ENCODE data around the gene WWTR1.

Gene WWTR1

DNA sequence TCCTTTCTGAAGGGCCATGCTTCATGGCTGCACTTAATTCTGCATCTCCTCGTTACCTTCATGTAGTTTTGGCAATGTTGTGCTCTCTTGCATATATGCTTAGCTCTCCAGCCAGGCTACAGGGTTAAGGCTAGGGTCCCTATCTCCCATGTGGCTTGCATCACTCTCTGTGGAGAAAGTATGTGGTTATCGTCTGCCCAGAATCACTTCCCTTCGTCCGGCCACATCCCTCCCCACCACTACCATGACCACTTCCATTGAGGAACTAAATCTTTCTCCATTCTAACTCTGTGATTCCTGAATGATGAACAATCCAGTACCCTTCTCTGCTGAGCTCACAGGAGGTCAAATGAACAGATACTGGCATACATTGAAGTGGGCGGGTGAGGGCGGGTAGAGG lies 34.0 kb downstream of the WWTR1 start:
- DNase-seq (ENCODE audit: low read depth) = no peak

DNA sequence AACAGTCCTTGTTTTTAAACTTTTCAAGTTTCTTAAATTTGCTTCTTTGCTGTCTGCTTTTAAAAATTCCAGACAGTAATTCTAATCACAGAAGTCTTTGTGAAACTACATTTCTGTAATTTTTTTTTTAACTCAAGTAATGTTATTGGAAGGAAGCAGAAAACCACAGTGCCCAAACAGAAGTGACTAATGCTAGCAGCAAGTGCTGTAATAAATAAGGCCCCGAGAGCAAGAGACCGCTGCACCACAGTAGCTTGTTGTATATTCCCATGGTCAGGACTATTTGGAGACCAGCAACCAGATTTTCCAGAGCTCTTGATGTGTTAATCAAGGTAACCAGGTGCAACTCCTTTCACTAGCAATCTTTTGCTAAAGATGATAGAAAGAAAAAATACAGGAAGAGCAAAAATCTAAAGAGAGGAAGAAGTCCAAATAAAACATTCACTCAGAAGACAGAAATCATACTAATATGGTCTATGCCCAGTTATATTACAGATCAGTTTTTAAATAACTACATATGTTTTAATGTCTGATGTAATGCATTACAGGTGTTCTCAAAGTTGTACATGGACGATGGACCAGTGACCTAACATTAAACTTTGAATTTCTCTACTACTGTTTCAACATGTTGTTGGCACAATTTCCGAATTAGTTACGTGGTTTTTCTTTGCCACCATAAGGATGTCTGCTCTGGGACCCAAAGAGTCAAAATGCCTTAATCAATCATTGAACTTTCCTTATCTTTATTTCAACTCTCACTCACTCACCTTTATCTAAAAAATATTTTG lies 36.4 kb downstream of the WWTR1 start:
- DNase-seq (ENCODE audit: low read depth) = no peak

DNA sequence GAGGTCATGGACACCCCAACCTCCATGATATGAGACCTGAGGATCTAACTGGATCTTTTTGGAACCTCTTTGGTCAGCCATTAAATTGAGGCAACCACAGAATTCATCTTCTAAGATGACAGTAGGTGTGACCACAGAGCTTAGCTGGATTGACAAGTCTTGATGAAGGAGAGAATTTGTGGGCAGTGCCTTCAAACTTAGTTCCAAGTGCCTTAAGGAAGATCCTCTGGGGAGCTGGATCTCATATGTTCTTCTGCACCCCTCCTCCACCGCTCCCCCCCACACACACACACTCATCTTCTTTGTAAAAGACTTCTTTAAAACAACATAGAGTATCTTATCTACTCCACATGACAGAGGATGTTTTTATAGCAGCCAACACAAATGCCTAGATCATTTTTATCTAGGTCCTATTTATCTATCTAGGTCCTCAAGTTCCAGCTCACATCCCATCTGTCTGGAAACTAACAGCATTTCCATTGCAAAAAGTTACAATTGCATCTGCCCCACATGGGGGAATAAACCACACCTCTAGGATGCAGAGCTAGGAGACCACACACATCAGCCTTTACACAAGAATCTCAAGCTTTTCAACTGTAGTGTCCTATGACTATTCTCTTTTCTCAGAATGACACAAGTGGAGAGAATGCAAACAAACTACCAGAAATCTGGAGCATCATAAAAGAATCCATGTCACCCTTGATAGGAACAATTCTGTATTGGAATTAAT lies 37.4 kb downstream of the WWTR1 start:
- DNase-seq (ENCODE audit: low read depth) = no peak

DNA sequence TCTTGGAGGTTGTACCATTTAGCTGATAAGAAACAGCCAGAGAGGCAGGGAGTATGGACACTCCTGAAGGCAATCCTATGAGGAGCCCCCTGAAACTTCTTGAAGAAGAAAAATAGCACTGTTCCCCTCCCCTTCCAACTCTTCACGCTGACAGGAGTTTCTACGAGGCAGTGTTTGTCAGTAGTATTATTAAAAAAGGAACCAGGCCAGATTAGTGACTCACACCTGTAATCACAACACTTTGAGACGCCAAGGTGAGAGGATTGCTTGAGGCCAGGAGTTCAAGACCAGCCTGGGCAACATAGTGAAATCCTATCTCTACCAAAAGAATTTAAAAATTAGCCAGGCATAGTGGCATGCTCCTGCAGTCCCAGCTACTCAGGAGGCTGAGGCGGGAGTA lies 38.7 kb downstream of the WWTR1 start:
- DNase-seq (ENCODE audit: low read depth) = no peak

DNA sequence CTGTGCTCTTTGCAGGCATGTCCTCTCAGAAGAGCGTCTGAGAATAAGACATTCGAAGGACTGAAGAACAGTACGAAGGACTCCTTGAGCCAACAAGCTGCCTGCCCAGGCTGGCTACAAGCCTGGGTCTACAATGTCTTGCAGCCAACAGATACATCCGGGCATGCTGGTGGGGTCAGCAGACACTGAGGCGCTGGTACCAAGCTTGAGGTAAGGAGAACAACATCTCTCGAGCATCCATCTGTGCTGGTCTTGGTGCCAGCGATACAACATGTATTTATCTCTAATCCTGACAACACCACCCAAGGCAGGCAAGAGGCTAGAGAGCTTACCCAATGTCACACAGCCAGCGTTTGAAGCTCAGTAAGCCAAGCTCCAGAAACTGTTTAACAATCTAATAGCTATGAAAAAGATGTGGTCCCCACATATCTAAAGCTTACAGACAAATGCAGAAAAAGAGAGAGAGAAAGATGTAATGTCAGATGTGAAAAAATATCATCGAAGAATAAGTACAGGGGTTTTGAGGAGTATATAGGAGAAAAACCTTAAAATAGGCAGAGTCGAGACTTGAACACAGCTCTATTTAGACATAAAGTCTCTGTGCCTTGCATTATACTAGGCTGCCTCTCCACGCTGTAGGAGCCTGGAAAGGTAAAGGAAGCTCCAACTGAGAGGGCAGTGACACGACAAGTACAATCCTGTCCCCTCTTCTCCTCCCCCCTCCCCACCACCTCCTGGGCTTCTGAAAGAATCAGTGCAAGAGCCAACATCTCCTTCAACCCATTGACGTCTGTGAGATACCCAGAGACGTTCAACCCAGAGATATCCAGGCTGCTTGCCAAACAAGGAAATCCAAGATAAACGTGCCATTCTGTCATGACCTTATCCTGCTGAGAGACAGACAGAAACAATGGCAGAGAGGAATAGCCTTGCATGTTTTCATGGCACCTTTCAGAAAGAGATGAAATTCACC lies 39.4 kb downstream of the WWTR1 start:
- DNase-seq (ENCODE audit: low read depth) = no peak

DNA sequence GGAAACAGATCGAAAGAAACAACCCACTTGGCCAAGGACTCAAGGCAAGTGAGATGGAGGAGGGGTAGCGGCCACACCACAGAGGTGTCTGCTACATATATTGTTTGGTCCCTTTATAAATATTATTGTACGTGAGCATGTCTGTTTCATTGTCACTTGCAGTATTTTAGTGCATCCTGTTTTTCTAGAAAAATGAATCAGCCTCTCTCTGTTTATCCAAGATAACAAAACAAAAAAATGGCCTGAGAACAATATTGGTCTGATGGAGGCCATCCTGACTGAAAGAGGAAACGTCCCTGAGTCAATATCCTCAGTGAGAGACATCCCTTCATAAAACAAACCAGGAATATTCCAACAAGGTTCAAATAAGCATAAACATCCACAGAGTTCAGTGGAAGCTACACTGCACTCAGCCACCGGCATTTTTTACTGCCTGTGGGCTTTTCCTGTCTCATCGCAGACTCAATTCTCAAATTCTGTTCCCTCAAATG lies 42.0 kb downstream of the WWTR1 start:
- no peak for DNase-seq (ENCODE audit: low read depth)

DNA sequence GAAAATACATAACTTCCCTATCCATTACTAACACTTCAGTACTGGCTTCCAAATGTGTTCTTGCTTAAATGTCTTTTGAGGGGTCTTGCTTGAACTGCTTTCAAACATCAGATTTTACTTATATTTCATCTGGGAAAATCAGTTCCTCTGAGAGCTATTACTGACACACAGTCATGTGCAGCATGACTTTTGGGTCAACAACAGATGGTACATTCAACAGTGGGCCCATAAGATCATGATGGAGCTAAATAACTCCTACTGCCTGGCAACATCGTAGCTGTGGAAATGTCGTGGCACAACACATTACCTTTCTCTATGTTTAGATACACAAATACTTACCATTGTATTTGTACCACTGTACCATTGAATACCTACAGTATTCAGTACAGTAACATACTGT lies 43.8 kb downstream of the WWTR1 start:
- no peak for DNase-seq (ENCODE audit: low read depth)

DNA sequence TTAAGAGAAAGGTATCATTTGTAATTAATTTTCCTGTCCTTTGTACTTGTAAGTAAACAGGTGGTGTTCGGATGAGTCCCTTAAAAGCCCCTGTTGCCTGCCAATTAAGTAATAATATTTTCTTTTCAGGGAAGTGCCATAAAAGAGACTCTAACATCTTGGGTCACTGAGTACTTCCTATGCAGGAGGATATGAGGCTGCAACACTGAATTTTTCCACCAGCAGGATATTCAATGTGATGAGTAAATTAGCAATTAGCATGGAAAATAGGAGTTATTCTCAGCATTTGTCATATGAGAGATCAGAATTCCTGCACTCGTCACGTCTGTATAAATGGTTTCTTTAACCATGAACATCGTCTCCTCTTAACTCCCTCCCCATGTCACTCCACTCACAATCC lies 45.4 kb downstream of the WWTR1 start:
- no peak for DNase-seq (ENCODE audit: low read depth)

DNA sequence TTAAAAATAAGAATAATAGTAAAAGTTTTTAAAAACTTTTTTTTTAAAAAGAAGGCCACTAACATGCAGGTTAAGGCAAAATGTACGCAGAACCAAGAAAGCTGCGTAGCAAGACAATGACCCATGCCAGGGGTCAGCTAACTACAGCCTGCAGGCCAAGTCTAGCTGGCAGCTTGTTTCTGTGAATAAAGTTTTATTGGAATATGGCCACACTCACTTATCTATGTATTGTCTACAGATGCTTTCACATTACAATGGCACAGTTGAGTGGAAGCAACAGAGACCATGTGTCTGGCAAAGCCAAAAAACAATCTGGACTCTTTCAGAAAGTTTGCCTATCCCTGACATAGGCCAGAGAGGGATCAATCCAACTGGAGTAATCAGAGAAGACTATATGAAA lies 46.7 kb downstream of the WWTR1 start:
- DNase-seq (ENCODE audit: low read depth) = no peak

DNA sequence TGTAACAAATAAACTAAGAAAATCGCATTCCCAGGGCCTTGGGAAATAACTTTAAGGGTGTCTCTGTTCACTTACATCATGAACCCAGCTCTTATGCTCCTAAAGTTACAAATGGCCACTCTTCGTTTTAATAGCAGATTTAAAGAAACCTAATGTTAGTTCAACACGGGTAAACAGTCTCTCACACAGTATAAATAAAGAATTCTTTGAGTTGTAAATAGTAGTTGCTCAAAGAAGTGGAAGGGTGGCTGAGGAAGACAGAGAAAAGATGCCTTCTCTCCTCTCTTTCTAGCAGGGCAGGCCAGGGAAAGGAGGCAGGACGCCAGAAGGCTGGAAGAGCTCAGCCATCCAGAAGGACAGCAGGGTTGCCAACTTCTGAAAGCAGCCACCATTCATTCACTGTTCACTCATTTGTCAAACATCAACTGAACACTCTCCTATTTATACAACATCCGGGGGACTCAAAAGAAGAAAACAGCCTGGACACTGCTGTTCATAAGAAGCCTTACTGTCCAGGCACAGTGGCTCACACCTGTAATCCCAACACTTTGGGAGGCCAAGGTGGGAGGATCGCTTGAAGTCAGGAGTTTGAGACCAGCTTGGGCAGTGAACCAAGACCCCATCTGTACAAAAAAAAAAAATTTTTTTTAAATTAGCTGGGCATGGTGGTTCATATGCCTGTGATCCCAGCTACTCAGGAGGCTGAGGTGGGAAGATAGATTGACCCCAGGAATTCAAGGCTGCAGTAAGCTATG lies 47.3 kb downstream of the WWTR1 start:
- no peak for DNase-seq (ENCODE audit: low read depth)

DNA sequence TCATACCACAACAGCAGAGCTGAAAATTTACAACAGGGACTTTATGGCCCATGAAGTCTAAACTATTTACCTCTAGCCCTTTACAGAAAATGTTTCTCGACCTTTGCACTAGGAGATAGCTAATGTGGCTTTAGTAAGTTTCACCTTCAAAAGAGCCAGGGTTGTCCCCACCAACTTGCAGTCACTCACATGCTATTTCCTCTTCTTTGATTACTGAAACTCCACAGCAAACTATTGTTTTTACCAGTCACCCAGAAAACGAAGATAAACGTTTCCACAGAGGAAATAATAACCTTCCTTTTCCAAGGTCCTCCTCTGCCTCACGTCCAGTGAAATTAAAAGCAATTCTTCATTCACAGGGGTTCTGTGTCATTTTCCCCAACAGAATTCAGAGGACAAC lies 48.2 kb downstream of the WWTR1 start:
- DNase-seq (ENCODE audit: low read depth) = no peak

DNA sequence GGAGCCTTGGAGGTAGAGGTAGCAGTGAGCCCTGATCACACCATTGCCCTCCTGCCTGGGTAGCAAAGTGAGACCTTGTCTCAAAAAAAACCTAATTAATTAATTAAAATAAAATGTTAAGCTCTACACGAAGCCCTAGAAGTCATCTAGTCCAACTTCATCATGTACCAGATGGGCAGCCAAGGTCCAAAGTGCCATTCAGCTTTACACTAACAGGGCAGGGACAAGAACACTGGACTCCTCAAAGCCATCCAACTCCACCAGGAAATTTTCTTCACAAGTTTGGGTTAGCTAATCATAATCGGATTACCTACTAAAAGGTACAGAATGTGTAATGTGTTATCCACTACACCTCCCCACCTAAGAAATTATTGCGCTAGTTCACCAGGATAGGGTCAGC lies 48.8 kb downstream of the WWTR1 start:
- no peak for DNase-seq (ENCODE audit: low read depth)

DNA sequence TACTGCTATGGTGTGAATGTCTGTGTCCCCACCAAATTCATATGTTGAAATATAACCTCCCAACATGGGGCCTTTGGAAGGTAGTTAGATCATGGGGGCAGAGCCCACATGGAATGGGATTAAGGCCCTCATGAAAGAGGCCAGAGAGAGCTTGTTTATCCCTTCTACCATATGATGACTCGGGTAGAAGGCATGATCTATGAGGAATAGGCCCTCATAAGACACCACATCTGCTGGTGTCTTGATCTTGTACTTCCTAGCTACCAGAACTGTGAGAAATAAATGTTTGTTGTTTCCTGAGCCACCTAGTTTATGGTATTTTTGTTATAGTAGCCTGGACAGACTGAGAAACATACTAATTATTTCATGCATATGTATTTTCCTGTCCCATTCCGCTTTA lies 51.9 kb downstream of the WWTR1 start:
- DNase-seq (ENCODE audit: low read depth) = no peak

DNA sequence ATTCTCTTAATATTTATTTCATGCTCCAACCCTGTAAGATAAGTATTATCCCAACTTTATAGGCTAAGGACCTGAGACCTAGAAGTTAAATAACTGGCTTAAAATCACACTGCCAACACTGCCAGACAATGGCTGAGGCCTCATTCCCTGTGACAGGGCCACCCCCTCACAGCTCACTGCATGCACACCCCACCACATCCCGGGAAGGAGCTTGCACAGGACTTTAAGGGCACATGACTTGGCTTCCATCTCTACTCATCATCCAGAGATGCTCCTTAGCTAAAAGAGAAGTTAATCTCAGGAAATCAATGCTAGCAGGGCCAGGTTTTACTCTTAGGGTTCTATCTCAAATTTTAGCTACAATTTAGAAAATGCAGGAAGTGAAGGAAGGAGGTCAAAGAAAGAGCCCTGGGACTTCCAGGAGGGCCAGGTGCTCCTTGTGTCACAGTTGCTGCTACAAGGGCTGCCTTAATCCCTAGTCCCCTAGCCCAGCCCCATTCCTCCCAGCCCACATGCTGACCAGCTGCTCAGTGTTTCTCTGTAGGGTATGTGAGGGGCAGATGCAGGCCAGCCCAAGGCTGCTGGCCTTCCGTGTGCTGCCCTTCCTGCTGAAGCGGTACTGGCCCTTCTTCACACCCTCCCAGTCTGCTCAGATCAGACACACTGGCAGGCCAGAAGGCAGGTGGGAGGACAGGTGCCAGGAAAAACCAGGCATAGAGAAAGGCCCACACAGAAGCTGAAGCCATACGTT lies 53.5 kb downstream of the WWTR1 start:
- no peak for DNase-seq (ENCODE audit: low read depth)

DNA sequence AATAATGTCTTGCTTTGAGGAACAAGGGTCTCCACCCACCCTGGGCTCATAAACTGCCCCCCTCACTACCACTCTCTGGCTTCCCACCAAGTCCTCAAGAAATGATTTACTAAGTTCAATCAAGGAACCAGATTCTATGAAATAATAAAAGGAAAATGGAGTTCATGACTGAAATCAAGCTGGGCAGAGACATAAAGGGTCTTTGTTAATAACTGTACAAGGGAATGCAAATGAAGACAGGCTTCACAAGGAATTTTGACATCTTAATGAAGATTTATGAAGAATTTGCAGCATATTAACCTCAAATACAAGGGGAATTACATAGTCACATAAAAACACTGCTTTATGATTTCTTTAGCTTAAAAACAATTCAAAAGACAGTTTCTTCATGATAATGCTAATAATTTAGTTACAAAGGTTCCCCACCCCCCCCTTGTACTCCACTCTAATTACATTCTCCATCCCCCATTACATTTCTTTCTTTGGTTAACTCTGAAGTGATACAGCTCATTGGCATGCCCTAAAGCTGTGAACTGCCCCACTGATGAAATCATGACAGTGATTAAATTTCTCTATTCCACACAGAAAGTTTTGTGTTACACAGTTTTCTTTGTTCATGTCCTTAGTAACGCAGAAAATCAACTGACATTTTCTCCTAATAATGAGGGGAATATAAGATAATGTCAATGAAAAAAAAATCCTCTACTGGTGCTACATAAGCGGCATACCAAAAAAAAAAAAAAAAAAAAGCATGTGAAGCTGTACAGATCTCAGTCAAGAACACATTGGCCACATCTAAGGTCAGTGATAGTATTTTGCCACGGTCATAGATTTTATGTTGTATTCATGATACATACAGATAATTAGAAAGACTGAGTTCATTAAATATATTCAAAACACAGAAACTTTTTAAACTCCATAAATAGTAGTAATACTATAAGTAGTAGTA lies 54.4 kb downstream of the WWTR1 start:
- DNase-seq (ENCODE audit: low read depth) = no peak

DNA sequence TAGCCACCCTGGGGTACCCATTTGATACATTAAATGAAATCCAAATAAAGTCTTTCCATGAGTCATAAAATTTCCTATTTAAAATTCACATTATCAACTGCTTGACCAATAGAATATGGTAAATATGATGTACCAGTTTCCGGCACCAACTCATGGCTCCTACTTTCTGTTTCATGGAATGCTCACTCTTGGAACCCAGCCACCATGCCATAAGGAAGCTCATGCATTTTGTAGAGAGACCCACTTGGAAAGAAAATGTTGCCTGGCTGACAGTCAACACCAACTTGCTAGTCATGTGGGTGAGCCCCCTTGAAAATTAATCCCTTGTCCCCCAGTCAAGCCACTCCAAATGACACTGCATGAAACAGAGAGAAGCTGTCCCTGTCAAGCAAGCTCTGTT lies 57.2 kb downstream of the WWTR1 start:
- no peak for DNase-seq (ENCODE audit: low read depth)

DNA sequence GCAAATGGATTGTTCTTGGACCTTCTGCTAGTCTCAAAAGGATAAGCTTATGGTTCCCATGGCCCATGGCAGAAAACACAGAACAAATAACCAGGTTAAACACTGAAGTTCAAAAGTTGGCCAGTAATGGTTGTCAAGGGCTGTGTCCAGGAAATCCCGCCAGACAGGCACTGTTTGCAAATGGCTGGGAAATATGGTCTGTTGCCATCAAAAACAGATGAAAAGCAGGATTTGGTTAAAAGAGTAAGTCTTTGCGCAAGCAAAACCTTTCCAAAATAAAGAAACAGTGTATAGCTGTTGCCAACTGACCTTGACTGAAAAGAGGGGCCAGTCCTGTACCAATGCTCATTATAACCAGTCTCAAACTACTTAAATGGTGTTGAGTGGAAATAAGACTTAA lies 58.6 kb downstream of the WWTR1 start:
- DNase-seq (ENCODE audit: low read depth) = no peak

DNA sequence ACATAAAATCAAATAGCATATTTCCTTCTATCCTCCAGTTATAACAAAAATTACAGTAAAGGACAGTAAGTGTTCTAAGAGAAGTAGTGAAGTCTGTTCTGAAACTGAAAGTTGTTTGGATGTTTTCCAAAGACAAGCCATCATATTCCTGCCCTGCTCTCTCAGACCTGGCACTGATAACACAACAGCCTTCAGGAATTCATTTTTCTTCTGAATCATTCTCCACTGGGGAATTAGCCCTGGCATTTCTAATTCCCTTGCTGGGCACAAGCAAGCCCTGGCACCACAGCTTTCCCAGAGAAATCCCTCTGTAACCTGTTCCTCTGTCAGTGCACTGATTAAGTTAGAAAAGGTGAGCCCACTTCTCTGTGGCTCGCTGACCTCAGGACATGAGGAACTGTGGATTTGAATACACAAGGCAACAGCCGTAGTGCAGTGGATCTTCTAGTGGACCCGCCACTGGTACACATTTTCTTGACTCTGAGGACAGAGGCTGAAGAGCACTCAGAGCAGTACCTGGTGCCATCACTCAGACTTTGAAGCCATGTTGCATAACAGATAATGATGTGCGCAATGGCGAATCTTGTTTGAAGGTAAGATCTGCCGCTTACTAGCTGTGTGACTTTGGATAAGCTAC lies 61.6 kb downstream of the WWTR1 start:
- DNase-seq (ENCODE audit: low read depth) = no peak

Data from T follicular helper cell (primary cell).